GM19351 (cell line): Measurements from ENCODE around the gene ABHD17B.
A peak's percentile ranks its signal among the peaks of the same experiment; 100 is the strongest.
"Not testable (repeated sequence)": the region's sequence is repeated elsewhere in the genome, so short reads cannot be mapped to it uniquely, and the experiment has no call there.

Source experiments
- ATAC-seq: cut with Tn5 transposase; IDR thresholded peaks from one replicate; pipeline ENCODE4 v1.9.1; 2021; ENCODE audit warnings: mild to moderate bottlenecking, moderate library complexity; ENCODE audit not compliant: unreplicated experiment

The ABHD17B gene

DNA sequence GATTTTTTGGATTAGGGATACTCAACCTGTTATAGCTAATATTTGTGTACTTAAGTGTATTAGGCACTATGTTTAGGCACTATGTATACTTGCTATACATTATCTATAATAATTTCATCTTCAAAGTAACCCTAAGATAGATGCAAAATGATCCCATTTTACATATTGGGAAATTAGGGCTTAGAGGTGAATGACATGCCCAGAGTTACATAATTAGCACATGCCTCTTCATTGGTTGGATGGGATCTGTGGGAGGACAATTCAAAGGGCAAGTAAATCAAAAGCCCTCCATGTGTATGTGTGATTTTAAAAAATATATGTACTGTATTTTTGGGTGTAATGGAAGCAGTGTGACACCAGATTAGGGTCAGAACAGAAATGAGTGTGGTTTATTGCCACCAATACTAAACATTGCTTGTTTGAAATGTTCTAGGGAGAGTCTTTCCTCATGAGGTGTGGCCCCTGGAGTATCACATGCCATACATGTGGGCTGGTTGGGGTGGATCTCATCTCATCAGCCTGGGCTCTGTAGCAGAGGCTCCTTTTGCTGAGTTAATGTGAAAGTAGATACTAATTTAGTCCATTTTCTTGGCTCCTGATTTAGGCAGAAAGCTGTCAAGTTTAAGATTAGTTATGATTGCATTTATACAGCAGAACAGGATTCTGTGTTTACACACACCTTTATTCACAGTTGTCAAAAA, 6.0 kb upstream of the ABHD17B start:
- ATAC-seq = peak; percentile 93

DNA sequence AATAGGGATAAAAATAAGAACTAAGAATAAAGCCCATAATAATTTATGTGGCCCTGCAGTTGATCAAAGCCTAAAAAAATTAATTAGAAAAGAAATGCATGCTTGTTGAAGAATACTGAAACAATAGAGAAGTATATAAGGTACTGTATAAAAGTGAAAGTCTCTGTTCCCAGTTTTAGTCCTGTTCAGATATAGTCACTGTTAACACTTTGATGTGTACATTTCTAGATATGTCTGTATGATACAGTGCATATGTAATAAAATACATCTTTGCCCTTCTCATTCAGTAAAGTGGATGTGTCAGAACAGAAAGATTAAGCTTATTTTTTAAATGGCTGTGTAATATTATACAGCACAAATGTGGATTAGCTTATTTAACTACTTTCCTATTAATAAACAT, 4.5 kb upstream of the ABHD17B start:
- no peak for ATAC-seq

DNA sequence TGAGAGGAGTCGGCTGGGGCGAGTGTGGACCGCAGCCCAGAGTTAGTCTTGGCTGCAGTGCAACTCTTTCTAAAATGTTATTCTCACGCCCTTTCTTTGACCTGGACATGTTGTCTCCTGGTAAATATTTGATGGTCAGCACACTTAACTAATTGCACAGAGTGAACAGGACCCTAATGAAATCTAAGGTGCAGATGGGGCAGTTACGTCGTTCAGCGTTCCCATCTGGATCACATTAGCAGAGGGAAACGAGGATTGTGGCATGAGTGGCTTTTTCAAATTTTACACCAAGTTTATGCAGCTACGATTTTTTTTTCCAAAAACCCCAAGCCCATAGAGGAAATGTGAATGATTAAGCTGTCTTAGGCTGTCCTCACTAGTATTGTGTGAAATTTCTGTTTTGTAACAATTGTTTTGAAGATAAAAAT, 929 bp upstream of the ABHD17B start:
- ATAC-seq = no peak

- peak; percentile 9 for ATAC-seq
These were observed 338 bp downstream of the ABHD17B start for GRCh38 chr9:71910650-71911060.

GRCh38 chr9:71909887-71910649, 925 bp downstream of the ABHD17B start:
- no peak for ATAC-seq

DNA sequence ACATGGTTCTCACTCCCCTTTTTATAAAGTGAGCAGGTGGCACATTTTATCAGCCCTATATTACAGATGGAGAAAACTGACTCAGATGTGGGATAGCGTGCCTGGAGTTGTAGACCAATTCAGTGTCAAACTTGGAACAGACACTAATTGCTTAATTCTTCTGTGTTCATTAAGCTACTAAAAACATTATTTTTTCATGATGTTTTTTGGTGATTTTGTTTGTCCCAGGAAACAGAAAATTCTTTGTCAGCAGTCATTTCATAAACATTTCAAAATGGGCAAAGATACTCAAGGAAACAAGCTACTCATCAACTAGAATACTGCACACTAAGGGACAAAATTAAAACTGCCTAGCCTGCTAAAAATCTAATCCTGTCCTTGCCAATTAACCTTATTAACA, 2.2 kb downstream of the ABHD17B start:
- no peak for ATAC-seq

- ATAC-seq = no peak
These were observed 6.9 kb downstream of the ABHD17B start for GRCh38 chr9:71904076-71904475.

DNA sequence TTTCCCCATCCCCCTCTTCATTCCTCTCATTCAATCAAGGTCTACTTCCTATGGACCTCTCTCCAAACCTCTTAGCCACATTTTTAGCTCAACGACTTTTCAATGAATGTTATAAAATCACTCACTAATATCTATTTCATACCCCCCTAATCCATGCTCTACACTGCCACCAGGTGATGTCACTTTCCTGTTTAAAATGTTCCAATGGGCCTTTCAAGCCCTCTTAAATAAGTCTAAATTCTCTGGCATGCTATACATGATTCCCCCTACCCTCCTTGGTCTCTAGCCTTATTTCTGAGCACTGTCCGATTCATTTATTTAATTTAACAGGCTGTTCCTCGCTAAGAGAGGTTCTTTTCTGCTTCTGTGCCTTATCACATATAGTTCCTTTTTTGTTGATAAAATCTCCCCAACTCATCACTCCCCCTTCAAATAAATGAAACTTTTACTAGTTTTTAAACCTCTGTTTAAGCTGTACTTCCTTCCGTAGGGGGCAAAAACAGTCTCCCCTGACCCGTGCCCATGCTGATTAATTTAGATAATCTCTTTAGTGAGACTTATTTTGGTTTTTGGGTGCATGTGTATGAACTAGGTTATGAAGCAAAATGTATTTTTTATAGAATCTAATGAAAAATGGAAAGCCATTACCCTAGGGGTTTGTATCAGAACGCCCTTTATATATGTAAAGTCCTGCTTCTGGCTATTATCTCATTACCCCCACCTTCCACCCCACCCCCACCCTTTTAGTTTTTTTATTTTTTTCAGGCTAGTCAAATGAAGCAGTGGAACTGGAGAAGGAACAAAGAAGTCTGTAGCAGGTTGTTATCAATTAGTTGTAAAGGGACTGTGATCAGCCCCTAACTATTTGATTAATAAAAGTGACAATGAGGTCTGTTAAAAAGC, 9.0 kb downstream of the ABHD17B start:
- no peak for ATAC-seq

DNA sequence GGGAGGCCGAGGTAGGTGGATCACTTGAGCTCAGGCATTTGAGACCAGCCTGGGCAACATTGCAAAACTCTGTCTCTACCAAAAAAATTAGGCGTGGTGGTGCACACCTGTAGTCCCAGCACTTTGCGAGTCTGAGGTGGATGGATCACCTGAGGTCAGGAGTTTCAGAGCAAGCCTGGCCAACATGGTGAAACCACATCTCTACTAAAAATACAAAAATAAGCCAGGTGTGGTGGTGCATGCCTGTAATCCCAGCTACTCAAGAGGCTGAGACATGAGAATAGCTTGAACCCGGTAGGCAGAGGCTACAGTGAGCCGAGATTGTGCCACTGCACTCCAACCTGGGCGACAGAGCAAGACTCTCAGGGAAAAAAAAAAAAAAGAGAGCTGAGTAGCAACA, 12.2 kb downstream of the ABHD17B start:
- not testable (repeated sequence) for ATAC-seq

GRCh38 chr9:71897577-71897976, 13.4 kb downstream of the ABHD17B start:
- ATAC-seq = peak; percentile 68

GRCh38 chr9:71896761-71897160, 14.2 kb downstream of the ABHD17B start:
- no peak for ATAC-seq

- ATAC-seq = no peak
These were observed 15.0 kb downstream of the ABHD17B start for GRCh38 chr9:71895955-71896354.

DNA sequence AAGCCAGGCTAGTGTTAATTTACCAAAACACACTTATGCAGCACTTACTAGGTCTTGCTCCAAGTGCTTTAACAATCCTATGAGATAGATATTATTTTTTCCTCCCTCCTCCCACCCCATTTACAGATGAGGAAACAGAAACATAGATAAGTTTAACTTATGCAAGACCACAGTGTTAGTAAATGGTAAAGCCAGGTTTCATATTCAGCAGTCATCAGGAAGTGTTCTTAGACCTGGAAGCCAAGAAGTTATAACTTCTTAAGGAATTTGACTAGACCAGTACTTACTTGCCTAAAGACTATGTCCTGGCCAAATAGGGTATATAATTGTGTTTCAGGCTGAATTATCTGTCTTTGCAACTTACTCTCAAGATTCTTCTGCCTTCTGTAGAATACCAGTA, 15.9 kb downstream of the ABHD17B start:
- peak; percentile 42 for ATAC-seq

DNA sequence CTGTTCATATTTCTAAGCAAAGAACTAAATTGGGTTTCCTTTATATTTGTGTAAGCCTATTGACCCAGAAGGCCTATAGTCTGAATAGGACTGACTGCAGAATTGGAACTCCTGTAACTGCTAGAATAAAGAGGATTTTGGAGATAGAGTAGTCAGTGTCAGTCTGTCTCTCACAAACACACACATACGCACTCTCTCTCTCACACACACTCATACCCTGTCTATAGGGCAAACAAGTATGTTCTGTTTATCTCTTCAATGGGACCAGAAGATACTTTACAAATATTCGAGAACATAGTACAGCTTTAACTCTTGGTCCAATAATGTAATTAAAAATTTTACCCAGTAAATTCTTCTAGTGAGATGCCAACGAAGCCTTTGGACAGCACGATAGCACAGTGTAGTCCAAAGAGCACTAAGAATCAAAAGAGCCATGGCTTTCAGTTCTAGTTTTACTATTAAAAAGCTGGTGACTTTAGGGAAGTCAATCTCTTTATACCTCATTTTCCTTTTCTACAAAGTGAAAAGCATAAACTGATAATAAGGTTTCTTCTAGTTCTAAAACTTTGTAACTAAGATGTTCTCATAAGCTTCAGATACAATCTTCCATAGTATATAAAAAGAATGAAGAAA, 19.3 kb downstream of the ABHD17B start:
- ATAC-seq = no peak

- no peak for ATAC-seq
These were observed 20.8 kb downstream of the ABHD17B start for GRCh38 chr9:71890042-71890679.

GRCh38 chr9:71887362-71887761, 23.6 kb downstream of the ABHD17B start:
- no peak for ATAC-seq

- ATAC-seq = no peak
These were observed 24.5 kb downstream of the ABHD17B start for GRCh38 chr9:71886541-71886940.

DNA sequence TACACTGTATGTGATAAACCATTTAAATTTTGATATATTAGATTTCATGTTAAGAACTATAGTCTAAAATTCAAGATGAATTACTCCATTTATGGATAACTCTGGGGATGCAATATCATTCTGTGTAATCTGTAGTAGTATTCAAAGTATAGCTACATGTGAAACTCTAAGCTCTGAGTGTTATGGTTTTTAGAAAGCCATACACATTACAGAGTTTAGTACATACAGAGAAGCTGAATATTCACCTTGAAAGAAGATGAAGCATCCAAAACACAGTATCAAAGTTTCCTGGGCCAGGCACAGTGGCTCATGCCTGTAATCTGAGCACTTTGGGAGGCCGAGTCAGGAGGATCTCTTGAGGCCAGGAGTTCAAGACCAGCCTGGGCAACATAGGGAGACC, 25.0 kb downstream of the ABHD17B start:
- ATAC-seq = no peak

- ATAC-seq = no peak
These were observed 25.5 kb downstream of the ABHD17B start for GRCh38 chr9:71885467-71885866.

GRCh38 chr9:71884005-71884404, 27.0 kb downstream of the ABHD17B start:
- ATAC-seq = no peak
